GM18511 (cell line): Measurements from ENCODE around the gene RASL11B.

Experiments used
- ATAC-seq: cut with Tn5 transposase; IDR thresholded peaks from one replicate; pipeline ENCODE4 v1.9.1; 2021; ENCODE audit warnings: mild to moderate bottlenecking, moderate library complexity; ENCODE audit not compliant: unreplicated experiment

RASL11B gene

GRCh38 chr4:52911684-52912294 is 49.7 kb downstream of the RASL11B start:
- ATAC-seq, result peak; percentile 93

- no peak for ATAC-seq
Measured at GRCh38 chr4:52912608-52913007, 50.5 kb downstream of the RASL11B start.

- ATAC-seq, result no peak
Measured at GRCh38 chr4:52914051-52914605, 52.0 kb downstream of the RASL11B start.

GRCh38 chr4:52915191-52915590 is 53.1 kb downstream of the RASL11B start:
- ATAC-seq, result no peak

- ATAC-seq, result no peak
Measured at GRCh38 chr4:52915730-52916300, 53.7 kb downstream of the RASL11B start.
